Fibroblast of peridontal ligament (primary cell): ENCODE results near the gene CYP26C1.

Experiments
- DNase-seq: peaks from one replicate; pipeline ENCODE4 v3.0.0-alpha.2; 2010; ENCODE audit errors: extremely low read depth

CYP26C1 gene

GRCh38 chr10:93113042-93113441, 52.4 kb downstream of the CYP26C1 start:
- no peak for DNase-seq

GRCh38 chr10:93115661-93116383, 55.2 kb downstream of the CYP26C1 start:
- DNase-seq, result peak; percentile 30
